HepG2 (cell line): Measurements from ENCODE around the gene NFS1. TPM values are rescaled to one million over a fixed set of nuclear protein-coding genes. Genes with fewer than 3 reads are reported as not detected.

ENCODE experiments used
- CHD2 ChIP-seq: IDR thresholded peaks from 2 replicates; pipeline ENCODE4 v1.6.1; 2011; ENCODE audit warnings: low read depth, low read length, improper control_type of control experiment
- CHD4 ChIP-seq: fragments of 200-600 bp; sonication (generic); IDR thresholded peaks from 2 replicates; pipeline ENCODE4 v1.7.0; 2017; ENCODE audit warnings: mild to moderate bottlenecking, low read length, borderline replicate concordance
- GATA4 ChIP-seq: sonication (generic); IDR thresholded peaks from 2 replicates; pipeline ENCODE4 v1.6.1; 2016; ENCODE audit warnings: antibody characterized with exemption, low read depth, borderline replicate concordance
- HMG20B ChIP-seq: conservative IDR thresholded peaks from 2 replicates; pipeline ENCODE4 v1.6.1; 2016; ENCODE audit warnings: missing genetic modification reagents, missing compliant biosample characterization
- HOXA9 ChIP-seq: sonication (generic); formaldehyde crosslinking; IDR thresholded peaks from 2 replicates; pipeline ENCODE4 v1.8.1; 2022; ENCODE audit warnings: missing genetic modification reagents, mild to moderate bottlenecking, moderate library complexity, borderline replicate concordance
- LCORL ChIP-seq, 2 experiments: fragments of 450-650 bp in 1 of 2; sonication (generic) in 1 of 2; formaldehyde crosslinking in 1 of 2; IDR thresholded peaks; 2 replicates each; pipeline versions ENCODE4 v1.5.0 to v1.6.1; 2017 to 2020; ENCODE audit warnings: antibody characterized with exemption in 1 of 2, missing genetic modification reagents in 1 of 2
- PREB ChIP-seq: sonication (generic); formaldehyde crosslinking; IDR thresholded peaks from 2 replicates; pipeline ENCODE4 v1.4.0; 2020; ENCODE audit warnings: missing genetic modification reagents
- SATB2 ChIP-seq: sonication (generic); formaldehyde crosslinking; IDR thresholded peaks from 2 replicates; pipeline ENCODE4 v1.5.0; 2020; ENCODE audit warnings: missing genetic modification reagents
- TFDP2 ChIP-seq: sonication (generic); formaldehyde crosslinking; IDR thresholded peaks from 2 replicates; pipeline ENCODE4 v1.4.0; 2020; ENCODE audit warnings: missing genetic modification reagents
- U2AF1 ChIP-seq: fragments of 200-400 bp; formaldehyde crosslinking; optimal IDR thresholded peaks from 2 replicates; pipeline ENCODE3; 2017; ENCODE audit warnings: mild to moderate bottlenecking, low read depth, low read length
- ZBTB44 ChIP-seq: sonication (generic); formaldehyde crosslinking; IDR thresholded peaks from 2 replicates; pipeline ENCODE4 v1.4.0; 2020; ENCODE audit warnings: missing genetic modification reagents
- ZNF713 ChIP-seq: sonication (generic); formaldehyde crosslinking; IDR thresholded peaks from 2 replicates; pipeline ENCODE4 v1.4.0; 2020; ENCODE audit warnings: mild to moderate bottlenecking, missing genetic modification reagents
- ZNF883 ChIP-seq: sonication (generic); formaldehyde crosslinking; IDR thresholded peaks from 2 replicates; pipeline ENCODE4 v1.5.1; 2020; ENCODE audit warnings: mild to moderate bottlenecking, missing genetic modification reagents; ENCODE audit errors: not compliant biosample characterization
- ZNF891 ChIP-seq: sonication (generic); formaldehyde crosslinking; IDR thresholded peaks from 2 replicates; pipeline ENCODE4 v1.5.0; 2020; ENCODE audit warnings: mild to moderate bottlenecking, missing genetic modification reagents
- ZSCAN21 ChIP-seq: sonication (generic); formaldehyde crosslinking; IDR thresholded peaks from 2 replicates; pipeline ENCODE4 v1.8.0; 2022; ENCODE audit warnings: mild to moderate bottlenecking, missing genetic modification reagents, moderate library complexity, borderline replicate concordance
- ZSCAN25 ChIP-seq: sonication (generic); formaldehyde crosslinking; IDR thresholded peaks from 2 replicates; pipeline ENCODE4 v1.8.0; 2022; ENCODE audit warnings: mild to moderate bottlenecking, missing genetic modification reagents
- polyA plus RNA-seq, 8 experiments: library from polyadenylated mRNA; depleted of rRNA in 3 of 8; stranded (reverse) in 7 of 8; unstranded in 1 of 8; fragments of >200 nt; fragmentation: Illumina TruSeq in 4 of 8; extraction: Trizol in 4 of 8; gene quantifications; 2 replicates each; pipeline versions ENCODE4 v1.2.1 to v1.2.3, GENCODE V29; 2011 to 2016; ENCODE audit warnings: low read depth in 4 of 8, missing spikeins in 1 of 8, mixed read lengths in 1 of 8; ENCODE audit not compliant: insufficient read depth in 1 of 8
- total RNA-seq, 5 experiments: library from RNA; depleted of rRNA; stranded (reverse); fragments of >200 nt; fragmentation: Illumina TruSeq; extraction: Trizol; gene quantifications; 2 replicates each; pipeline ENCODE4 v1.2.3, GENCODE V29; 2016; ENCODE audit warnings: low read depth in 1 of 5
- TF ChIP-seq, protein P1 (sequence below): sonication (generic); formaldehyde crosslinking; conservative IDR thresholded peaks from 2 replicates; pipeline ENCODE4 v1.4.0; 2020; ENCODE audit warnings: mild to moderate bottlenecking, missing genetic modification reagents, moderate library complexity
- TF ChIP-seq, protein P2 (sequence below): sonication (generic); formaldehyde crosslinking; IDR thresholded peaks from 2 replicates; pipeline ENCODE4 v1.4.0; 2020; ENCODE audit warnings: missing genetic modification reagents, mild to moderate bottlenecking, borderline replicate concordance

Gene NFS1
- total and polyA plus RNA-seq, 2 of the 13 experiments (the other 11 are each of a cell fraction or from before 2014, with no cell fraction given), result 65.9 to 88.1 TPM

- TF ChIP-seq ZBTB44 (CRISPR knock-in tag) (0 out of 2 replicates have a peak, but pooled peaks have one; percentile 91), CHD4 (no peak), ZSCAN21 (peak; percentile 94), ZNF883 (CRISPR knock-in tag) (peak; percentile 96), PREB (no peak), HOXA9 (CRISPR knock-in tag) (no peak), ZNF713 (CRISPR knock-in tag) (peak; percentile 97; the same call in 1 of the 2 replicates), TFDP2 (CRISPR knock-in tag) (peak; percentile 93), SATB2 (CRISPR knock-in tag) (peak; percentile 88; the same call in 1 of the 2 replicates), U2AF1 (peak; percentile 70), GATA4 (peak; percentile 88), ZSCAN25 (CRISPR knock-in tag) (peak; percentile 75; the same call in 1 of the 2 replicates), ZNF891 (peak; percentile 94), HMG20B (no peak), LCORL (IDR thresholded peaks at IDR 0.05) (peak; percentile 94), LCORL (CRISPR knock-in tag; IDR thresholded peaks at IDR 0.05) (peak; percentile 73), CHD2 (peak; percentile 65; the same call in 1 of the 2 replicates)
- TF ChIP-seq, protein P1, sequence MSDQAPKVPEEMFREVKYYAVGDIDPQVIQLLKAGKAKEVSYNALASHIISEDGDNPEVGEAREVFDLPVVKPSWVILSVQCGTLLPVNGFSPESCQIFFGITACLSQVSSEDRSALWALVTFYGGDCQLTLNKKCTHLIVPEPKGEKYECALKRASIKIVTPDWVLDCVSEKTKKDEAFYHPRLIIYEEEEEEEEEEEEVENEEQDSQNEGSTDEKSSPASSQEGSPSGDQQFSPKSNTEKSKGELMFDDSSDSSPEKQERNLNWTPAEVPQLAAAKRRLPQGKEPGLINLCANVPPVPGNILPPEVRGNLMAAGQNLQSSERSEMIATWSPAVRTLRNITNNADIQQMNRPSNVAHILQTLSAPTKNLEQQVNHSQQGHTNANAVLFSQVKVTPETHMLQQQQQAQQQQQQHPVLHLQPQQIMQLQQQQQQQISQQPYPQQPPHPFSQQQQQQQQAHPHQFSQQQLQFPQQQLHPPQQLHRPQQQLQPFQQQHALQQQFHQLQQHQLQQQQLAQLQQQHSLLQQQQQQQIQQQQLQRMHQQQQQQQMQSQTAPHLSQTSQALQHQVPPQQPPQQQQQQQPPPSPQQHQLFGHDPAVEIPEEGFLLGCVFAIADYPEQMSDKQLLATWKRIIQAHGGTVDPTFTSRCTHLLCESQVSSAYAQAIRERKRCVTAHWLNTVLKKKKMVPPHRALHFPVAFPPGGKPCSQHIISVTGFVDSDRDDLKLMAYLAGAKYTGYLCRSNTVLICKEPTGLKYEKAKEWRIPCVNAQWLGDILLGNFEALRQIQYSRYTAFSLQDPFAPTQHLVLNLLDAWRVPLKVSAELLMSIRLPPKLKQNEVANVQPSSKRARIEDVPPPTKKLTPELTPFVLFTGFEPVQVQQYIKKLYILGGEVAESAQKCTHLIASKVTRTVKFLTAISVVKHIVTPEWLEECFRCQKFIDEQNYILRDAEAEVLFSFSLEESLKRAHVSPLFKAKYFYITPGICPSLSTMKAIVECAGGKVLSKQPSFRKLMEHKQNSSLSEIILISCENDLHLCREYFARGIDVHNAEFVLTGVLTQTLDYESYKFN (CRISPR knock-in tag), result peak; percentile 88
- TF ChIP-seq, protein P2, sequence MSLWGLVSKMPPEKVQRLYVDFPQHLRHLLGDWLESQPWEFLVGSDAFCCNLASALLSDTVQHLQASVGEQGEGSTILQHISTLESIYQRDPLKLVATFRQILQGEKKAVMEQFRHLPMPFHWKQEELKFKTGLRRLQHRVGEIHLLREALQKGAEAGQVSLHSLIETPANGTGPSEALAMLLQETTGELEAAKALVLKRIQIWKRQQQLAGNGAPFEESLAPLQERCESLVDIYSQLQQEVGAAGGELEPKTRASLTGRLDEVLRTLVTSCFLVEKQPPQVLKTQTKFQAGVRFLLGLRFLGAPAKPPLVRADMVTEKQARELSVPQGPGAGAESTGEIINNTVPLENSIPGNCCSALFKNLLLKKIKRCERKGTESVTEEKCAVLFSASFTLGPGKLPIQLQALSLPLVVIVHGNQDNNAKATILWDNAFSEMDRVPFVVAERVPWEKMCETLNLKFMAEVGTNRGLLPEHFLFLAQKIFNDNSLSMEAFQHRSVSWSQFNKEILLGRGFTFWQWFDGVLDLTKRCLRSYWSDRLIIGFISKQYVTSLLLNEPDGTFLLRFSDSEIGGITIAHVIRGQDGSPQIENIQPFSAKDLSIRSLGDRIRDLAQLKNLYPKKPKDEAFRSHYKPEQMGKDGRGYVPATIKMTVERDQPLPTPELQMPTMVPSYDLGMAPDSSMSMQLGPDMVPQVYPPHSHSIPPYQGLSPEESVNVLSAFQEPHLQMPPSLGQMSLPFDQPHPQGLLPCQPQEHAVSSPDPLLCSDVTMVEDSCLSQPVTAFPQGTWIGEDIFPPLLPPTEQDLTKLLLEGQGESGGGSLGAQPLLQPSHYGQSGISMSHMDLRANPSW (CRISPR knock-in tag), result peak; percentile 92; the same call in 1 of the 2 replicates
Observed at GRCh38 chr20:35664466-35665206, 34.5 kb downstream of the NFS1 start, which contains the start of the genes CPNE1 and RBM12 (continued).
